Liver (tissue), 3 donors: ENCODE data around the gene LRWD1.
"Not testable (repeated sequence)": the region's sequence is repeated elsewhere in the genome, so short reads cannot be mapped to it uniquely, and the experiment has no call there.

ENCODE experiments used
- CTCF ChIP-seq: fragments of 150-350 bp; IDR thresholded peaks from 2 replicates; pipeline ENCODE4 v1.5.1; 2017; ENCODE audit warnings: improper control_type of control experiment, low read depth, low read length; ENCODE audit not compliant: missing input control
- MAX ChIP-seq: IDR thresholded peaks from 2 replicates; pipeline ENCODE4 v1.6.1; 2016; ENCODE audit warnings: antibody characterized with exemption
- REST ChIP-seq: IDR thresholded peaks from 2 replicates; pipeline ENCODE4 v1.6.1; 2016; ENCODE audit warnings: antibody characterized with exemption, mild to moderate bottlenecking
- TAF1 ChIP-seq: conservative IDR thresholded peaks from 2 replicates; pipeline ENCODE4 v1.6.1; 2016; ENCODE audit warnings: antibody characterized with exemption, mild to moderate bottlenecking
- YY1 ChIP-seq: IDR thresholded peaks from 2 replicates; pipeline ENCODE4 v1.6.1; 2016; ENCODE audit warnings: antibody characterized with exemption, mild to moderate bottlenecking
- donor health status: healthy.
- donor health status: healthy.

GRCh38 chr7:102510575-102510974 is 45.8 kb downstream of the LRWD1 start:
- TF ChIP-seq CTCF, MAX, REST, YY1, TAF1: not testable (repeated sequence)
